ENCODE results near the gene LHPP. TPM values are rescaled to one million over a fixed set of nuclear protein-coding genes. Genes with fewer than 3 reads are reported as not detected.

Gene LHPP
- total RNA-seq, 4 donors from 2014 or later = 34.2 to 76.7 (median 38.2) TPM

GRCh38 chr10:124639206-124639605 is 177.6 kb downstream of the LHPP start:
- TF ChIP-seq POLR2A (IDR thresholded peaks at IDR 0.05) (no peak), CTCF (IDR thresholded peaks at IDR 0.05) (no peak)
- Histone ChIP-seq H3K36me3 (no peaks in the 10 kb centered on the region), H3K27ac (peak overlapping the region in 1 of 4 donors; percentile 68)

GRCh38 chr10:124639646-124640045 is 178.0 kb downstream of the LHPP start:
- no peaks in the 10 kb centered on the region for H3K27me3 ChIP-seq
- peaks cover 6 to 26% (median 22%) of the 10 kb centered on the region in 4 donors for H3K4me1 ChIP-seq
- H3K4me3 ChIP-seq = no peak overlapping the region
- DNase-seq = no peak
- H3K27ac ChIP-seq = peak overlapping the region in 2 of 4 donors; percentile 60 to 68
- H3K36me3 ChIP-seq = no peaks in the 10 kb centered on the region
- no peaks in the 10 kb centered on the region for H3K9me3 ChIP-seq
- TF ChIP-seq POLR2A (IDR thresholded peaks at IDR 0.05) (no peak), CTCF (IDR thresholded peaks at IDR 0.05) (no peak)

More at GRCh38 chr10:124639206-124639605, 177.6 kb downstream of the LHPP start:
- no peak overlapping the region for H3K4me3 ChIP-seq
- no peak for DNase-seq
- no peaks in the 10 kb centered on the region for H3K9me3 ChIP-seq
- peaks cover 6 to 26% (median 22%) of the 10 kb centered on the region in 4 donors for H3K4me1 ChIP-seq
- H3K27me3 ChIP-seq = no peaks in the 10 kb centered on the region

GRCh38 chr10:124640056-124640455 is 178.4 kb downstream of the LHPP start:
- no peak for TF ChIP-seq CTCF (IDR thresholded peaks at IDR 0.05)
- Histone ChIP-seq H3K27me3 (no peaks in the 10 kb centered on the region), H3K27ac (peak overlapping the region in 3 of 4 donors; percentile 57 to 68 (median 60)), H3K36me3 (no peaks in the 10 kb centered on the region), H3K4me3 (no peak overlapping the region), H3K4me1 (peaks cover 6 to 29% (median 23%) of the 10 kb centered on the region in 4 donors), H3K9me3 (no peaks in the 10 kb centered on the region)
- no peak for DNase-seq

- peaks cover 6 to 35% (median 29%) of the 10 kb centered on the region in 4 donors for H3K4me1 ChIP-seq
- TF ChIP-seq POLR2A (IDR thresholded peaks at IDR 0.05) (no peak), CTCF (IDR thresholded peaks at IDR 0.05) (no peak)
- peak overlapping the region; percentile 57 to 68 (median 58) for H3K27ac ChIP-seq
- DNase-seq = peak in 1 of 3 donors; percentile 58
- no peaks in the 10 kb centered on the region for H3K27me3 ChIP-seq
- no peaks in the 10 kb centered on the region for H3K9me3 ChIP-seq
- no peak overlapping the region for H3K4me3 ChIP-seq
- H3K36me3 ChIP-seq = no peaks in the 10 kb centered on the region
These were observed 179.1 kb downstream of the LHPP start for GRCh38 chr10:124640538-124641231.

- Histone ChIP-seq H3K36me3 (no peaks in the 10 kb centered on the region), H3K9me3 (no peaks in the 10 kb centered on the region), H3K27ac (peak overlapping the region; percentile 57 to 68 (median 58)), H3K27me3 (no peaks in the 10 kb centered on the region), H3K4me1 (peaks cover 7 to 43% (median 32%) of the 10 kb centered on the region in 4 donors), H3K4me3 (no peak overlapping the region)
- DNase-seq = peak in 2 of 3 donors; percentile 57 to 65
- TF ChIP-seq POLR2A (IDR thresholded peaks at IDR 0.05) (no peak), CTCF (IDR thresholded peaks at IDR 0.05) (no peak)
These were observed 179.9 kb downstream of the LHPP start for GRCh38 chr10:124641282-124642087.

Data from Peyer's patch (tissue), 4 donors.